GM23338 (cell line): ENCODE data around the gene FGGY. TPM values are rescaled to one million over a fixed set of nuclear protein-coding genes. Genes with fewer than 3 reads are reported as not detected.

ENCODE experiments used
- ATAC-seq: fragments of 200-7000 bp; cut with Tn5 transposase; 3 replicates; pipeline ENCODE4 v1.9.1; 2020
- DNase-seq: peaks from one replicate; pipeline ENCODE4 v3.0.0-alpha.2; 2015; ENCODE audit warnings: low spot score
- H2AFZ ChIP-seq: fragments of 200-600 bp; sonication (generic); 2 replicates; pipeline ENCODE4 v1.8.0; 2016; ENCODE audit warnings: antibody characterized with exemption, mild to moderate bottlenecking, moderate library complexity
- H3F3A ChIP-seq: fragments of 200-600 bp; sonication (generic); replicated peaks from 2 replicates; pipeline ENCODE4 v1.8.0; 2017; ENCODE audit warnings: antibody characterized with exemption, mixed run types, low read depth
- H3K27ac ChIP-seq: fragments of 200-600 bp; sonication (generic); 2 replicates; pipeline ENCODE4 v1.6.1; 2016; ENCODE audit warnings: low read depth
- H3K27me3 ChIP-seq: fragments of 200-600 bp; sonication (generic); 2 replicates; pipeline ENCODE4 v1.8.0; 2016; ENCODE audit warnings: mild to moderate bottlenecking, mixed run types, moderate library complexity; ENCODE audit not compliant: insufficient read depth
- H3K36me3 ChIP-seq: fragments of 200-600 bp; sonication (generic); 2 replicates; pipeline ENCODE4 v1.8.0; 2016; ENCODE audit warnings: mild to moderate bottlenecking; ENCODE audit not compliant: insufficient read depth
- H3K4me1 ChIP-seq: fragments of 200-600 bp; sonication (generic); 2 replicates; pipeline ENCODE4 v1.8.0; 2016; ENCODE audit warnings: mild to moderate bottlenecking, moderate library complexity; ENCODE audit not compliant: insufficient read depth
- H3K4me2 ChIP-seq: fragments of 200-600 bp; sonication (generic); 2 replicates; pipeline ENCODE4 v1.7.1; 2017; ENCODE audit warnings: mixed run types
- H3K4me3 ChIP-seq: fragments of 200-600 bp; sonication (generic); 2 replicates; pipeline ENCODE4 v1.6.1; 2016; ENCODE audit warnings: mixed run types
- H3K79me2 ChIP-seq: fragments of 200-600 bp; sonication (generic); replicated peaks from 2 replicates; pipeline ENCODE4 v1.8.0; 2017; ENCODE audit warnings: mild to moderate bottlenecking; ENCODE audit not compliant: insufficient read depth
- H3K9me2 ChIP-seq: fragments of 200-600 bp; sonication (generic); 2 replicates; pipeline ENCODE4 v1.8.0; 2017; ENCODE audit not compliant: insufficient read depth
- H4K20me1 ChIP-seq: fragments of 200-600 bp; sonication (generic); replicated peaks from 2 replicates; pipeline ENCODE4 v1.8.0; 2017; ENCODE audit warnings: mild to moderate bottlenecking; ENCODE audit not compliant: insufficient read depth
- H3K27ac Mint-ChIP-seq: 2 replicates; pipeline ENCODE4 v1.8.0; 2020; ENCODE audit warnings: inconsistent platforms, mild to moderate bottlenecking, moderate library complexity, mixed read lengths
- H3K27me3 Mint-ChIP-seq: 3 replicates; pipeline ENCODE4 v1.8.0; 2022; ENCODE audit warnings: low read depth, mild to moderate bottlenecking, moderate library complexity, mixed read lengths, inconsistent platforms; ENCODE audit not compliant: insufficient read depth, poor library complexity
- H3K36me3 Mint-ChIP-seq: 3 replicates; pipeline ENCODE4 v1.8.0; 2021; ENCODE audit warnings: low read depth, mild to moderate bottlenecking, inconsistent platforms, moderate library complexity, mixed read lengths
- H3K4me1 Mint-ChIP-seq: 3 replicates; pipeline ENCODE4 v1.8.0; 2020; ENCODE audit warnings: mild to moderate bottlenecking, inconsistent platforms, mixed read lengths
- H3K4me3 Mint-ChIP-seq: 3 replicates; pipeline ENCODE4 v1.8.0; 2021; ENCODE audit warnings: moderate library complexity, mild to moderate bottlenecking, inconsistent platforms, mixed read lengths
- H3K9me3 Mint-ChIP-seq: 3 replicates; pipeline ENCODE4 v1.8.0; 2020; ENCODE audit warnings: moderate library complexity, mild to moderate bottlenecking, inconsistent platforms, mixed read lengths
- ETS1 ChIP-seq: IDR thresholded peaks from 2 replicates; pipeline ENCODE4 v1.6.1; 2016; ENCODE audit warnings: antibody characterized with exemption
- EZH2 ChIP-seq: fragments of 200-600 bp; sonication (generic); IDR thresholded peaks from one replicate; pipeline ENCODE4 v1.8.0; 2017; ENCODE audit warnings: antibody characterized with exemption, mild to moderate bottlenecking, low read depth; ENCODE audit not compliant: unreplicated experiment
- EZH2phosphoT487 ChIP-seq: fragments of 200-600 bp; sonication (generic); IDR thresholded peaks from one replicate; pipeline ENCODE4 v1.8.1; 2018; ENCODE audit warnings: antibody characterized with exemption; ENCODE audit not compliant: unreplicated experiment
- JUNB ChIP-seq: IDR thresholded peaks from one replicate; pipeline ENCODE4 v1.6.1; 2016; ENCODE audit warnings: antibody characterized with exemption; ENCODE audit not compliant: unreplicated experiment
- NANOG ChIP-seq: IDR thresholded peaks from 2 replicates; pipeline ENCODE4 v1.6.1; 2016; ENCODE audit warnings: antibody characterized with exemption, borderline replicate concordance
- REST ChIP-seq: IDR thresholded peaks from one replicate; pipeline ENCODE4 v1.6.1; 2018; ENCODE audit warnings: antibody characterized with exemption; ENCODE audit not compliant: unreplicated experiment
- ZNF331 ChIP-seq: fragments of 250-450 bp; sonication (Bioruptor Pico); IDR thresholded peaks from 2 replicates; pipeline ENCODE4 v1.5.0; 2020; ENCODE audit warnings: low read depth, mild to moderate bottlenecking, moderate library complexity
- polyA plus RNA-seq: library from polyadenylated mRNA; unstranded; fragments of >200 nt; fragmentation: Nextera tagmentation; extraction: Ambion mirVana; gene quantifications from 2 replicates; pipeline ENCODE4 v1.2.1, GENCODE V29; 2016
- total RNA-seq: library from RNA; depleted of rRNA; stranded (reverse); fragments of >200 nt; shearing (Covaris generic); gene quantifications from 2 replicates; pipeline ENCODE4 v1.2.3, GENCODE V29; 2014
- TF ChIP-seq, protein P1 (sequence below): fragments of 250-450 bp; sonication (Bioruptor Pico); IDR thresholded peaks from 2 replicates; pipeline ENCODE4 v1.5.0; 2020; ENCODE audit warnings: mild to moderate bottlenecking, moderate library complexity

The FGGY gene
- total and polyA plus RNA-seq, 2 experiments from 2014 or later, result 10.9 to 21.4 TPM

DNA sequence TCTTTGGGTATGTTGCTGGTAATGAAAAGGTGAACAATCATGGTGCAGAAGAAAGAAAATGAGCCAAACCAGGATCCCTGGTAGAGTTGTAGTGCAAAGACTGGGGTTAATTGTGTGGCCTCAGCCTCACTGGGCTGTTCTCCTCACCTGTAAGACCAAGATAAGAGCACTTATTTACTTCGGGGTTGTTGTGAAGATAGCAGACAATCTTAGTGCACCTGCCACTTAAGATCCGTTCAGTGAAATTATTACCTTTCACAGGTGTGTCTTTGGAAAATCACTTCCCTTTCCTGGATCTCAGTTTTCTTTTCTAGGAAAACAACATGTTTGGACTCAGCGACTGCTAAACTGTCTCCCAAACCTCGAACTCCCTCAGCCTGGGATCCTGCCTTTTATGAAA, 1.3 kb upstream of the FGGY start:
- DNase-seq (no peak), ATAC-seq (no peak)
- no peaks in the 10 kb centered on the region; the same call in 1 of the 3 replicates for H3K9me3 Mint-ChIP-seq
- H3K4me1 Mint-ChIP-seq, result peaks cover 19% of the 10 kb centered on the region
- peaks cover 5% of the 10 kb centered on the region; the same call in 2 of the 3 replicates for H3K36me3 Mint-ChIP-seq
- Histone ChIP-seq H3K4me1 (peaks cover 23% of the 10 kb centered on the region), H3K27me3 (0 out of 2 replicates have a peak, but pooled peaks cover 5% of the 10 kb centered on the region), H3K4me3 (peak overlapping the region; percentile 50), H4K20me1 (no peaks in the 10 kb centered on the region), H2AFZ (peak overlapping the region; percentile 75; the same call in 1 of the 2 replicates), H3F3A (0 out of 2 replicates have a peak, but pooled peaks cover 8% of the 10 kb centered on the region), H3K79me2 (no peaks in the 10 kb centered on the region; the same call in 1 of the 2 replicates), H3K36me3 (no peaks in the 10 kb centered on the region), H3K9me2 (no peaks in the 10 kb centered on the region; the same call in 1 of the 2 replicates), H3K4me2 (peak overlapping the region; percentile 72), H3K27ac (no peak overlapping the region)
- TF ChIP-seq, protein P1, sequence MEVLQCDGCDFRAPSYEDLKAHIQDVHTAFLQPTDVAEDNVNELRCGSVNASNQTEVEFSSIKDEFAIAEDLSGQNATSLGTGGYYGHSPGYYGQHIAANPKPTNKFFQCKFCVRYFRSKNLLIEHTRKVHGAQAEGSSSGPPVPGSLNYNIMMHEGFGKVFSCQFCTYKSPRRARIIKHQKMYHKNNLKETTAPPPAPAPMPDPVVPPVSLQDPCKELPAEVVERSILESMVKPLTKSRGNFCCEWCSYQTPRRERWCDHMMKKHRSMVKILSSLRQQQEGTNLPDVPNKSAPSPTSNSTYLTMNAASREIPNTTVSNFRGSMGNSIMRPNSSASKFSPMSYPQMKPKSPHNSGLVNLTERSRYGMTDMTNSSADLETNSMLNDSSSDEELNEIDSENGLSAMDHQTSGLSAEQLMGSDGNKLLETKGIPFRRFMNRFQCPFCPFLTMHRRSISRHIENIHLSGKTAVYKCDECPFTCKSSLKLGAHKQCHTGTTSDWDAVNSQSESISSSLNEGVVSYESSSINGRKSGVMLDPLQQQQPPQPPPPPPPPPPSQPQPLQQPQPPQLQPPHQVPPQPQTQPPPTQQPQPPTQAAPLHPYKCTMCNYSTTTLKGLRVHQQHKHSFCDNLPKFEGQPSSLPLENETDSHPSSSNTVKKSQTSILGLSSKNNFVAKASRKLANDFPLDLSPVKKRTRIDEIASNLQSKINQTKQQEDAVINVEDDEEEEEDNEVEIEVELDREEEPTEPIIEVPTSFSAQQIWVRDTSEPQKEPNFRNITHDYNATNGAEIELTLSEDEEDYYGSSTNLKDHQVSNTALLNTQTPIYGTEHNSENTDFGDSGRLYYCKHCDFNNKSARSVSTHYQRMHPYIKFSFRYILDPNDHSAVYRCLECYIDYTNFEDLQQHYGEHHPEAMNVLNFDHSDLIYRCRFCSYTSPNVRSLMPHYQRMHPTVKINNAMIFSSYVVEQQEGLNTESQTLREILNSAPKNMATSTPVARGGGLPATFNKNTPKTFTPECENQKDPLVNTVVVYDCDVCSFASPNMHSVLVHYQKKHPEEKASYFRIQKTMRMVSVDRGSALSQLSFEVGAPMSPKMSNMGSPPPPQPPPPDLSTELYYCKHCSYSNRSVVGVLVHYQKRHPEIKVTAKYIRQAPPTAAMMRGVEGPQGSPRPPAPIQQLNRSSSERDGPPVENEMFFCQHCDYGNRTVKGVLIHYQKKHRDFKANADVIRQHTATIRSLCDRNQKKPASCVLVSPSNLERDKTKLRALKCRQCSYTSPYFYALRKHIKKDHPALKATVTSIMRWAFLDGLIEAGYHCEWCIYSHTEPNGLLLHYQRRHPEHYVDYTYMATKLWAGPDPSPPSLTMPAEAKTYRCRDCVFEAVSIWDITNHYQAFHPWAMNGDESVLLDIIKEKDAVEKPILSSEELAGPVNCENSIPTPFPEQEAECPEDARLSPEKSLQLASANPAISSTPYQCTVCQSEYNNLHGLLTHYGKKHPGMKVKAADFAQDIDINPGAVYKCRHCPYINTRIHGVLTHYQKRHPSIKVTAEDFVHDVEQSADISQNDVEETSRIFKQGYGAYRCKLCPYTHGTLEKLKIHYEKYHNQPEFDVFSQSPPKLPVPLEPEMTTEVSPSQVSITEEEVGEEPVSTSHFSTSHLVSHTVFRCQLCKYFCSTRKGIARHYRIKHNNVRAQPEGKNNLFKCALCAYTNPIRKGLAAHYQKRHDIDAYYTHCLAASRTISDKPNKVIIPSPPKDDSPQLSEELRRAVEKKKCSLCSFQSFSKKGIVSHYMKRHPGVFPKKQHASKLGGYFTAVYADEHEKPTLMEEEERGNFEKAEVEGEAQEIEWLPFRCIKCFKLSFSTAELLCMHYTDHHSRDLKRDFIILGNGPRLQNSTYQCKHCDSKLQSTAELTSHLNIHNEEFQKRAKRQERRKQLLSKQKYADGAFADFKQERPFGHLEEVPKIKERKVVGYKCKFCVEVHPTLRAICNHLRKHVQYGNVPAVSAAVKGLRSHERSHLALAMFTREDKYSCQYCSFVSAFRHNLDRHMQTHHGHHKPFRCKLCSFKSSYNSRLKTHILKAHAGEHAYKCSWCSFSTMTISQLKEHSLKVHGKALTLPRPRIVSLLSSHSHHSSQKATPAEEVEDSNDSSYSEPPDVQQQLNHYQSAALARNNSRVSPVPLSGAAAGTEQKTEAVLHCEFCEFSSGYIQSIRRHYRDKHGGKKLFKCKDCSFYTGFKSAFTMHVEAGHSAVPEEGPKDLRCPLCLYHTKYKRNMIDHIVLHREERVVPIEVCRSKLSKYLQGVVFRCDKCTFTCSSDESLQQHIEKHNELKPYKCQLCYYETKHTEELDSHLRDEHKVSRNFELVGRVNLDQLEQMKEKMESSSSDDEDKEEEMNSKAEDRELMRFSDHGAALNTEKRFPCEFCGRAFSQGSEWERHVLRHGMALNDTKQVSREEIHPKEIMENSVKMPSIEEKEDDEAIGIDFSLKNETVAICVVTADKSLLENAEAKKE (CRISPR knock-in tag), result no peak
- TF ChIP-seq JUNB, result no peak
- TF ChIP-seq NANOG, result no peak
- no peak for TF ChIP-seq ETS1
- no peak for TF ChIP-seq EZH2phosphoT487
- no peak for TF ChIP-seq EZH2
- no peak for TF ChIP-seq ZNF331
- TF ChIP-seq REST, result no peak
- H3K27ac Mint-ChIP-seq, result no peak overlapping the region
- H3K4me3 Mint-ChIP-seq, result peak overlapping the region; percentile 71
- no peaks in the 10 kb centered on the region for H3K27me3 Mint-ChIP-seq
